Vagina (tissue), 2 donors: ENCODE results near the gene CUTC.
"Not testable (repeated sequence)": the region's sequence is repeated elsewhere in the genome, so short reads cannot be mapped to it uniquely, and the experiment has no call there.

Experiments used
- CTCF ChIP-seq, 3 experiments: fragments of 450-650 bp in 2 of 3; fragments of 200-600 bp in 1 of 3; sonication (generic) in 1 of 3; IDR thresholded peaks; one replicate each; pipeline ENCODE4 v1.5.1; 2017 to 2019; ENCODE audit warnings: antibody characterized with exemption in 3 of 3, mild to moderate bottlenecking in 2 of 3, moderate library complexity in 2 of 3
- POLR2A ChIP-seq, 2 donors: fragments of 450-650 bp; IDR thresholded peaks; one replicate each; pipeline ENCODE4 v1.6.1; 2017; ENCODE audit warnings: antibody characterized with exemption in 2 of 2, mild to moderate bottlenecking in 2 of 2, moderate library complexity in 2 of 2
- POLR2AphosphoS5 ChIP-seq, 2 donors: sonication (generic); formaldehyde crosslinking; IDR thresholded peaks; one replicate each; pipeline ENCODE4 v1.9.0; 2017; ENCODE audit warnings: antibody characterized with exemption in 2 of 2, mild to moderate bottlenecking in 2 of 2, low read depth in 1 of 2; ENCODE audit not compliant: insufficient read depth in 1 of 2

GRCh38 chr10:99734111-99734510 lies 2.1 kb downstream of the CUTC start:
- not testable (repeated sequence) for TF ChIP-seq CTCF (IDR thresholded peaks at IDR 0.05); POLR2AphosphoS5 (IDR thresholded peaks at IDR 0.05; ENCODE audit: insufficient read depth in 1 of 2, low read depth in 1 of 2); POLR2A (IDR thresholded peaks at IDR 0.05)
